Aorta (tissue), 5 donors: ENCODE measurements around the gene TSHZ3. TPM values are rescaled to one million over a fixed set of nuclear protein-coding genes. Genes with fewer than 3 reads are reported as not detected.

Source experiments
- ATAC-seq: fragments of 200-7000 bp; cut with Tn5 transposase; one replicate; pipeline ENCODE4 v1.9.1; 2022; ENCODE audit warnings: moderate library complexity; ENCODE audit not compliant: low FRiP score
- DNase-seq, 2 donors: peaks; one replicate each; pipeline ENCODE4 v3.0.0-alpha.2; 2020
- H3K27ac ChIP-seq, 2 donors: one replicate each; pipeline ENCODE4 v1.5.1; 2013; ENCODE audit warnings: low read length in 2 of 2, mild to moderate bottlenecking in 2 of 2, moderate library complexity in 2 of 2, control low read depth in 1 of 2, inconsistent platforms in 1 of 2, low read depth in 1 of 2
- H3K27me3 ChIP-seq, 2 donors: one replicate each; pipeline ENCODE4 v1.6.1; 2013; ENCODE audit warnings: control low read depth in 1 of 2, low read length in 1 of 2, mild to moderate bottlenecking in 1 of 2, moderate library complexity in 1 of 2; ENCODE audit not compliant: insufficient read depth in 2 of 2, control insufficient read depth in 1 of 2
- H3K36me3 ChIP-seq, 2 donors: one replicate each; pipeline ENCODE4 v1.6.1; 2013; ENCODE audit warnings: control low read depth in 1 of 2, low read length in 1 of 2, mild to moderate bottlenecking in 1 of 2; ENCODE audit not compliant: insufficient read depth in 2 of 2, control insufficient read depth in 1 of 2
- H3K4me1 ChIP-seq, 2 donors: one replicate each; pipeline ENCODE4 v1.6.1; 2013; ENCODE audit warnings: low read length in 2 of 2, control low read depth in 1 of 2, mild to moderate bottlenecking in 1 of 2, moderate library complexity in 1 of 2; ENCODE audit not compliant: insufficient read depth in 2 of 2, control insufficient read depth in 1 of 2
- H3K4me3 ChIP-seq, 2 donors: one replicate each; pipeline ENCODE4 v1.5.1; 2013; ENCODE audit warnings: low read length in 2 of 2, control low read depth in 1 of 2, mild to moderate bottlenecking in 1 of 2
- H3K9me3 ChIP-seq: one replicate; pipeline ENCODE4 v1.6.1; 2013; ENCODE audit warnings: mild to moderate bottlenecking, low read length; ENCODE audit not compliant: control insufficient read depth
- WGBS, 2 donors: extraction: QIAGEN DNeasy Blood & Tissue Kit; methylation state at CpG; one replicate each; pipeline ENCODE4 v1.1.7; 2013; 5-methylcytosine and 5-hydroxymethylcytosine counted together
- intact Hi-C, 2 donors: fragments of 100-400 bp; cut with DNase I; formaldehyde crosslinking; loops; one replicate each; pipeline versions ENCODE4 v1.14.2 to v1.15.0; 2022
- polyA plus RNA-seq, 2 donors: library from polyadenylated mRNA; stranded (reverse); fragments of 200-250 nt; gene quantifications; one replicate each; pipeline ENCODE4 v1.2.3, GENCODE V29; 2013
- total RNA-seq, 2 donors: library from RNA; stranded (reverse); fragmentation: NEBNext Ultra II Directional; extraction: Animal tissue kit (Norgen Biotek cat#: 25700); gene quantifications; one replicate each; pipeline ENCODE4 v1.2.1, GENCODE V29; 2021
- donor health status: healthy with polysubstance abuse.
- donor health status: Bipolar disorder and iron deficiency.
- donor health status: DM: no; HTN: no; CAD: no.
- donor health status: DM: no; HTN: no; CAD: no.
- donor health status: DM: yes; HTN: yes; CAD: no.

Gene TSHZ3
- total and polyA plus RNA-seq, 4 donors: 3.0 to 20.6 (median 10.8) TPM

- H3K4me3 ChIP-seq: no peak overlapping the region
- WGBS, 2 donors: 93 to 96% methylated on average over 16 of the region's 16 CpGs
- ATAC-seq (no peak), DNase-seq (no peak)
- H3K9me3 ChIP-seq: no peaks in the 10 kb centered on the region
- peaks cover 0 to 8% of the 10 kb centered on the region in 2 donors for H3K36me3 ChIP-seq
- intact Hi-C loops: no loop called here
- H3K4me1 ChIP-seq: no peaks in the 10 kb centered on the region
- H3K27me3 ChIP-seq: no peaks in the 10 kb centered on the region
- H3K27ac ChIP-seq: no peak overlapping the region
These were observed 69.8 kb downstream of the TSHZ3 start for GRCh38 chr19:31279436-31279765.

GRCh38 chr19:31278555-31279435 is 70.4 kb downstream of the TSHZ3 start:
- Histone ChIP-seq H3K9me3 (no peaks in the 10 kb centered on the region), H3K27ac (no peak overlapping the region), H3K36me3 (peaks cover 0 to 8% of the 10 kb centered on the region in 2 donors), H3K27me3 (no peaks in the 10 kb centered on the region), H3K4me1 (no peaks in the 10 kb centered on the region), H3K4me3 (no peak overlapping the region)
- DNase-seq (no peak), ATAC-seq (no peak)
- WGBS, 2 donors: 92 to 93% methylated on average over 37 of the region's 37 CpGs
- intact Hi-C loops: no loop called here

GRCh38 chr19:31277516-31277915 is 71.7 kb downstream of the TSHZ3 start:
- H3K4me3 ChIP-seq: no peak overlapping the region
- H3K36me3 ChIP-seq: peaks cover 0 to 8% of the 10 kb centered on the region in 2 donors
- DNase-seq: peak in 1 of 2 donors; percentile 56
- H3K27ac ChIP-seq: no peak overlapping the region
- H3K9me3 ChIP-seq: no peaks in the 10 kb centered on the region
- H3K4me1 ChIP-seq: no peaks in the 10 kb centered on the region
- H3K27me3 ChIP-seq: no peaks in the 10 kb centered on the region
- no peak for ATAC-seq
- intact Hi-C loops: no loop called here
- 83 to 85% methylated on average over 17 of the region's 17 CpGs for WGBS, 2 donors

- intact Hi-C loops: no loop called here
These were observed 72.4 kb downstream of the TSHZ3 start for GRCh38 chr19:31276831-31277230.

GRCh38 chr19:31275068-31275334 is 74.2 kb downstream of the TSHZ3 start:
- intact Hi-C loops: no loop called here
- H3K9me3 ChIP-seq: no peaks in the 10 kb centered on the region
- H3K4me3 ChIP-seq: no peak overlapping the region
- H3K27me3 ChIP-seq: no peaks in the 10 kb centered on the region
- H3K4me1 ChIP-seq: no peaks in the 10 kb centered on the region
- no peak overlapping the region for H3K27ac ChIP-seq
- H3K36me3 ChIP-seq: peaks cover 0 to 8% of the 10 kb centered on the region in 2 donors
- ATAC-seq (no peak), DNase-seq (no peak)
- 79 to 80% methylated on average over 2 of the region's 2 CpGs for WGBS, 2 donors

More at GRCh38 chr19:31276831-31277230, 72.4 kb downstream of the TSHZ3 start:
- H3K4me3 ChIP-seq: no peak overlapping the region
- H3K36me3 ChIP-seq: peaks cover 0 to 8% of the 10 kb centered on the region in 2 donors
- H3K4me1 ChIP-seq: no peaks in the 10 kb centered on the region
- no peaks in the 10 kb centered on the region for H3K27me3 ChIP-seq
- no peaks in the 10 kb centered on the region for H3K9me3 ChIP-seq
- WGBS, 2 donors: 93 to 96% methylated on average over 13 to 16 of the region's 16 CpGs
- ATAC-seq: no peak
- DNase-seq: peak in 1 of 2 donors; percentile 49
- H3K27ac ChIP-seq: no peak overlapping the region

GRCh38 chr19:31274251-31275067 is 74.8 kb downstream of the TSHZ3 start:
- 82 to 83% methylated on average over 19 of the region's 19 CpGs for WGBS, 2 donors
- Histone ChIP-seq H3K9me3 (no peaks in the 10 kb centered on the region), H3K4me3 (no peak overlapping the region), H3K27ac (no peak overlapping the region), H3K4me1 (no peaks in the 10 kb centered on the region), H3K27me3 (no peaks in the 10 kb centered on the region), H3K36me3 (peaks cover 0 to 8% of the 10 kb centered on the region in 2 donors)
- DNase-seq (peak in 1 of 2 donors; percentile 13), ATAC-seq (no peak)
- intact Hi-C loops: no loop called here

- 91 to 92% methylated on average over 15 of the region's 15 CpGs for WGBS, 2 donors
- ATAC-seq: no peak
- peak in 1 of 2 donors; percentile 37 for DNase-seq
- Histone ChIP-seq H3K27ac (no peak overlapping the region), H3K36me3 (no peaks in the 10 kb centered on the region), H3K4me1 (no peaks in the 10 kb centered on the region), H3K27me3 (no peaks in the 10 kb centered on the region), H3K9me3 (no peaks in the 10 kb centered on the region), H3K4me3 (no peak overlapping the region)
- intact Hi-C loops: no loop called here
These were observed 76.6 kb downstream of the TSHZ3 start for GRCh38 chr19:31272583-31273106.

- no peaks in the 10 kb centered on the region for H3K9me3 ChIP-seq
- WGBS, 2 donors: 36 to 42% methylated on average over 12 of the region's 12 CpGs
- H3K27ac ChIP-seq: no peak overlapping the region
- intact Hi-C loops: no loop called here
- no peak overlapping the region for H3K4me3 ChIP-seq
- H3K4me1 ChIP-seq: no peaks in the 10 kb centered on the region
- no peaks in the 10 kb centered on the region for H3K27me3 ChIP-seq
- no peak for DNase-seq
- no peak for ATAC-seq
- H3K36me3 ChIP-seq: no peaks in the 10 kb centered on the region
These were observed 77.8 kb downstream of the TSHZ3 start for GRCh38 chr19:31271306-31271911.
